B cell (primary cell): ENCODE results near the gene STK4. TPM values are rescaled to one million over a fixed set of nuclear protein-coding genes. Genes with fewer than 3 reads are reported as not detected.

Experiments
- ATAC-seq: fragments of 200-7000 bp; cut with Tn5 transposase; one replicate; pipeline ENCODE4 v1.10.0; 2021; ENCODE audit warnings: low read depth, mild to moderate bottlenecking, moderate number of reproducible peaks, moderate library complexity
- CTCF ChIA-PET: fragments of 350-600 bp; sonication (Branson Sonifier 250); formaldehyde crosslinking; loops from one replicate; lab custom pipeline; 2021; ENCODE audit warnings: antibody characterized with exemption, inconsistent platforms; lab: Charles Lee
- POLR2A ChIA-PET: fragments of 350-600 bp; sonication (Branson Sonifier 250); formaldehyde crosslinking; loops from one replicate; lab custom pipeline; 2021; ENCODE audit warnings: antibody characterized with exemption; lab: Charles Lee
- DNase-seq: peaks from one replicate; pipeline ENCODE4 v3.0.0; 2013
- H2AFZ ChIP-seq: 2 replicates; pipeline ENCODE4 v1.6.1; 2012; ENCODE audit warnings: mild to moderate bottlenecking, low read depth, low read length; ENCODE audit not compliant: insufficient read depth, poor library complexity, severe bottlenecking
- H3K27ac ChIP-seq, 2 donors: 1 replicate in 1 of 2; 2 replicates in 1 of 2; pipeline ENCODE4 v1.5.1; 2012 to 2013; ENCODE audit warnings: low read length in 2 of 2, mild to moderate bottlenecking in 2 of 2, moderate library complexity in 1 of 2
- H3K27me3 ChIP-seq, 4 experiments: fragments of 200-600 bp in 1 of 4; sonication (generic) in 1 of 4; replicated peaks in 1 of 4; 1 replicate in 2 of 4; 2 replicates in 2 of 4; pipeline versions ENCODE4 v1.6.1 to v1.7.0; 2013 to 2016; ENCODE audit warnings: low read length in 3 of 4, mild to moderate bottlenecking in 2 of 4, mixed read lengths in 1 of 4, moderate library complexity in 1 of 4; ENCODE audit not compliant: insufficient read depth in 4 of 4, control insufficient read depth in 3 of 4; ENCODE audit errors: control extremely low read depth in 1 of 4
- H3K36me3 ChIP-seq, 2 experiments: replicated peaks in 1 of 2; 1 replicate in 1 of 2; 2 replicates in 1 of 2; pipeline versions ENCODE4 v1.6.1 to v1.7.1; 2013; ENCODE audit warnings: low read length in 1 of 2; ENCODE audit not compliant: insufficient read depth in 2 of 2, control insufficient read depth in 1 of 2; ENCODE audit errors: control extremely low read depth in 1 of 2, extremely low read depth in 1 of 2
- H3K4me1 ChIP-seq, 2 donors: fragments of 200-600 bp in 1 of 2; sonication (generic) in 1 of 2; 1 replicate in 1 of 2; 2 replicates in 1 of 2; pipeline versions ENCODE4 v1.5.1 to v1.6.1; 2013 to 2017; ENCODE audit warnings: low read length in 2 of 2; ENCODE audit not compliant: control insufficient read depth in 2 of 2, insufficient read depth in 2 of 2
- H3K4me2 ChIP-seq: replicated peaks from 2 replicates; pipeline ENCODE3; 2012; ENCODE audit warnings: mild to moderate bottlenecking, low read depth, low read length; ENCODE audit not compliant: poor library complexity, severe bottlenecking
- H3K4me3 ChIP-seq, 5 experiments: fragments of 200-600 bp in 1 of 5; sonication (generic) in 1 of 5; 1 replicate in 3 of 5; 2 replicates in 2 of 5; pipeline versions ENCODE4 v1.5.1 to v1.7.0; 2011 to 2016; ENCODE audit warnings: low read length in 4 of 5, mild to moderate bottlenecking in 4 of 5, low read depth in 2 of 5, control low read depth in 1 of 5, moderate library complexity in 1 of 5; ENCODE audit not compliant: insufficient read depth in 1 of 5; ENCODE audit errors: control extremely low read depth in 1 of 5, extremely low read depth in 1 of 5
- H3K79me2 ChIP-seq: fragments of 200-600 bp; sonication (generic); one replicate; pipeline ENCODE4 v1.6.0; 2016; ENCODE audit warnings: low read length; ENCODE audit not compliant: control insufficient read depth, insufficient read depth
- H3K9ac ChIP-seq: fragments of 200-600 bp; sonication (generic); 2 replicates; pipeline ENCODE4 v1.6.1; 2017; ENCODE audit warnings: mild to moderate bottlenecking, low read length, moderate library complexity
- H3K9me3 ChIP-seq, 3 donors: one replicate each; pipeline versions ENCODE4 v1.6.1 to v1.7.1; 2013; ENCODE audit warnings: low read length in 2 of 3; ENCODE audit not compliant: control insufficient read depth in 2 of 3, insufficient read depth in 1 of 3; ENCODE audit errors: control extremely low read depth in 1 of 3
- H4K20me1 ChIP-seq: 2 replicates; pipeline ENCODE4 v1.6.0; 2012; ENCODE audit warnings: mild to moderate bottlenecking, low read length; ENCODE audit not compliant: insufficient read depth, control insufficient read depth, poor library complexity, severe bottlenecking
- H3K27ac Mint-ChIP-seq: one replicate; pipeline ENCODE4 v1.8.0; 2021; ENCODE audit warnings: mixed read lengths
- H3K27me3 Mint-ChIP-seq: one replicate; pipeline ENCODE4 v1.8.0; 2021; ENCODE audit warnings: mixed read lengths
- H3K4me1 Mint-ChIP-seq: one replicate; pipeline ENCODE4 v1.8.0; 2021; ENCODE audit warnings: mixed read lengths
- H3K4me3 Mint-ChIP-seq: one replicate; pipeline ENCODE4 v1.8.0; 2021; ENCODE audit warnings: mixed read lengths
- H3K9me3 Mint-ChIP-seq: one replicate; pipeline ENCODE4 v1.8.0; 2022; ENCODE audit warnings: mixed read lengths; ENCODE audit not compliant: insufficient read depth
- EZH2 ChIP-seq: IDR thresholded peaks from 2 replicates; pipeline ENCODE4 v1.6.1; 2012; ENCODE audit warnings: borderline replicate concordance, low read depth, mild to moderate bottlenecking, moderate library complexity, low read length; ENCODE audit not compliant: insufficient read depth, poor library complexity, severe bottlenecking
- WGBS: methylation state at CpG from one replicate; pipeline ENCODE4 v1.1.5; 2013; ENCODE audit warnings: missing lambda C conversion rate; ENCODE audit not compliant: insufficient coverage; 5-methylcytosine and 5-hydroxymethylcytosine counted together
- intact Hi-C: fragments of 100-400 bp; cut with micrococcal nuclease; formaldehyde crosslinking; loops from one replicate; pipeline ENCODE4 v1.10.0; 2022
- polyA plus RNA-seq: library from polyadenylated mRNA; depleted of rRNA; stranded (reverse); fragments of >200 nt; gene quantifications from 2 replicates; pipeline ENCODE4 v1.2.3, GENCODE V29; 2012
- small RNA-seq: library from RNA; depleted of rRNA; stranded (forward); fragments of <200 nt; gene quantifications from one replicate; pipeline ENCODE3, GENCODE V24; 2012; ENCODE audit warnings: low replicate concordance, low read depth; ENCODE audit not compliant: insufficient read length
- total RNA-seq, 2 donors: library from RNA; stranded (reverse); fragments of 120-200 nt in 1 of 2; gene quantifications; 1 replicate in 1 of 2; 2 replicates in 1 of 2; pipeline versions ENCODE4 v1.2.3 to v1.2.4, GENCODE V29; 2013 to 2022
- TF ChIP-seq, protein P1 (sequence below): fragments of 200-600 bp; IDR thresholded peaks from one replicate; pipeline ENCODE4 v1.8.0; 2022; ENCODE audit warnings: antibody characterized with exemption, mild to moderate bottlenecking

Gene STK4
- total and polyA plus RNA-seq, 2 donors (not counting 1 experiment from before 2014, with no cell fraction given) = 38.9 to 324 TPM

DNA sequence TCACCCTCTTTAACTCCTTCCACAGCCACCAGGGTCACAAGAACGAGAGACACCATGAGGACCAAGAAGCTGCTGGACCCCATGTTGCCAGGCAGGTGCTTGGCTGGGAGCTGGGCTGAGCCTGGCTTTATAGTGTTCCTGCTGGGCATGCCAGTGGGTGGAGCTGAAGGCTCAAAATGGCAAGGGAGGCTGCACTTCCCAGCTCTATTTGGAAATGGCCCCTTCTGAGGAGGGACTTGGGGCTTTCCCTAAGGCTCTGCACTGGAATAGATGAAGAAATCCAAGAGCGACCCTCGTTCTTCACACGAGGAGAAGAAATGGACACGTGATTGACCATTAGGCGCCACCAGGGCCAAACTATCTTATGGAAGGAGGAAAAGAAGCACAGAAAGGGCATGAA is 158.1 kb downstream of the STK4 start, which contains the start of gene WFDC12:
WFDC12 (minus strand) TSS at position 101 of the 400 bp plus-strand sequence; CDS start at position 83, 18 bp downstream.
- Histone ChIP-seq H3K9ac (no peak within 1 kb of the TSS), H4K20me1 (no peaks in the 10 kb centered on the region), H2AFZ (no peak within 1 kb of the TSS), H3K4me2 (no peak within 1 kb of the TSS), H3K27me3 (peaks cover 0 to 6% (median 4%) of the 10 kb centered on the region in 4 experiments), H3K4me3 (no peak within 1 kb of the TSS), H3K27ac (no peak within 1 kb of the TSS), H3K79me2 (no peaks in the 10 kb centered on the region), H3K36me3 (no peaks in the 10 kb centered on the region), H3K4me1 (no peaks in the 10 kb centered on the region), H3K9me3 (peaks cover 0 to 5% (median 0%) of the 10 kb centered on the region in 3 donors)
- no peaks in the 10 kb centered on the region for H3K4me1 Mint-ChIP-seq
- POLR2A ChIA-PET = no interaction called here
- no peak within 1 kb of the TSS for H3K4me3 Mint-ChIP-seq
- no peaks in the 10 kb centered on the region for H3K9me3 Mint-ChIP-seq
- no peak for ATAC-seq
- no peak within 1 kb of the TSS for H3K27ac Mint-ChIP-seq
- DNase-seq = no peak
- H3K27me3 Mint-ChIP-seq = peaks cover 44% of the 10 kb centered on the region
- WGBS = 100% methylated on average over 1 of the region's 6 CpGs
- TF ChIP-seq, protein P1, sequence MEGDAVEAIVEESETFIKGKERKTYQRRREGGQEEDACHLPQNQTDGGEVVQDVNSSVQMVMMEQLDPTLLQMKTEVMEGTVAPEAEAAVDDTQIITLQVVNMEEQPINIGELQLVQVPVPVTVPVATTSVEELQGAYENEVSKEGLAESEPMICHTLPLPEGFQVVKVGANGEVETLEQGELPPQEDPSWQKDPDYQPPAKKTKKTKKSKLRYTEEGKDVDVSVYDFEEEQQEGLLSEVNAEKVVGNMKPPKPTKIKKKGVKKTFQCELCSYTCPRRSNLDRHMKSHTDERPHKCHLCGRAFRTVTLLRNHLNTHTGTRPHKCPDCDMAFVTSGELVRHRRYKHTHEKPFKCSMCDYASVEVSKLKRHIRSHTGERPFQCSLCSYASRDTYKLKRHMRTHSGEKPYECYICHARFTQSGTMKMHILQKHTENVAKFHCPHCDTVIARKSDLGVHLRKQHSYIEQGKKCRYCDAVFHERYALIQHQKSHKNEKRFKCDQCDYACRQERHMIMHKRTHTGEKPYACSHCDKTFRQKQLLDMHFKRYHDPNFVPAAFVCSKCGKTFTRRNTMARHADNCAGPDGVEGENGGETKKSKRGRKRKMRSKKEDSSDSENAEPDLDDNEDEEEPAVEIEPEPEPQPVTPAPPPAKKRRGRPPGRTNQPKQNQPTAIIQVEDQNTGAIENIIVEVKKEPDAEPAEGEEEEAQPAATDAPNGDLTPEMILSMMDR = no peak
- TF ChIP-seq EZH2 = no peak
- CTCF ChIA-PET = interaction anchor here (0.7 kb wide), 1 partner anchor 80 kb away, joined by 3 read pairs; no protein-coding TSS in a partner anchor
- intact Hi-C loops = no loop called here

DNA sequence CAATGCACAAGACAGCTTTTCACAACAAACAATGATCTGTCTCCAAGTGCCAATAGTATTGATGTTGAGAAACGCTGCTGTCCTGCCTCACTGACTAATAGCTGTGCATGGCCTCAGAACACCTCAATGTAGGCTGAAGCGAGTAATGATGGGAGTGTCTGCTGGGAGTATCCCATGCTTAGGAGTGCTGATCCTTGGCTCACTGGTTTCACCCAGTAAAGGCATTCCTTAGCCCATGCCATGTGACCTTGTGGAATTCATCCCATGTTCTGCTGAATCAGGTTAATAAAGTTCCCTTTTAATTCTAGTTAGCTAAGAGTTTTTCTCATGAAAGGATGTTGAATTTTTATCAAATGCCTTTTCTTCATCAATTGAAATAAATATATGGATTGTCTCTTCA is 161.8 kb downstream of the STK4 start:
- TF ChIP-seq, protein P1 = no peak
- no peak for TF ChIP-seq EZH2
- H3K27me3 ChIP-seq = peaks cover 0 to 6% (median 4%) of the 10 kb centered on the region in 4 experiments
- no peak overlapping the region for H3K4me3 Mint-ChIP-seq
- ChIA-PET CTCF (no interaction called here), POLR2A (no interaction called here)
- ATAC-seq = no peak
- H3K36me3 ChIP-seq = no peaks in the 10 kb centered on the region
- H3K27ac Mint-ChIP-seq = no peak overlapping the region
- H3K4me2 ChIP-seq = no peak overlapping the region
- no peak overlapping the region for H3K27ac ChIP-seq
- 80% methylated on average over 1 of the region's 2 CpGs for WGBS
- H4K20me1 ChIP-seq = no peaks in the 10 kb centered on the region
- intact Hi-C loops = no loop called here
- no peak overlapping the region for H3K9ac ChIP-seq
- no peak overlapping the region for H3K4me3 ChIP-seq
- no peaks in the 10 kb centered on the region for H3K9me3 Mint-ChIP-seq
- no peaks in the 10 kb centered on the region for H3K4me1 Mint-ChIP-seq
- H3K27me3 Mint-ChIP-seq = peaks cover 40% of the 10 kb centered on the region
- no peaks in the 10 kb centered on the region for H3K4me1 ChIP-seq
- H3K9me3 ChIP-seq = peaks cover 0 to 5% (median 0%) of the 10 kb centered on the region in 3 donors
- no peak for DNase-seq
- H2AFZ ChIP-seq = no peak overlapping the region
- H3K79me2 ChIP-seq = no peaks in the 10 kb centered on the region

Small RNAs within 50 kb of the gene (small RNA-seq; reads per million reads assigned to genes)
- not detected for gene RF00019

Other genes with a start within 250 kb of the STK4 start
- 0.17 TPM in 1 of 2 replicates, not detected in the other for gene KCNK15, start 220.6 kb upstream of the STK4 start, total RNA-seq
- not detected in 2 replicates for gene KCNK15, start 220.6 kb upstream of the STK4 start, polyA plus RNA-seq
- gene RIMS4, start 156.0 kb upstream of the STK4 start, total RNA-seq = not detected in 2 replicates
- not detected in 2 replicates for gene RIMS4, start 156.0 kb upstream of the STK4 start, polyA plus RNA-seq
- 200 and 205 TPM in 2 replicates for gene YWHAB, start 80.8 kb upstream of the STK4 start, total RNA-seq
- gene YWHAB, start 80.8 kb upstream of the STK4 start, polyA plus RNA-seq = 80.3 and 99.9 TPM in 2 replicates
- 100 and 105 TPM in 2 replicates for gene PABPC1L, start 56.5 kb upstream of the STK4 start, total RNA-seq
- gene PABPC1L, start 56.5 kb upstream of the STK4 start, polyA plus RNA-seq = 295 and 323 TPM in 2 replicates
- gene TOMM34, start 6.1 kb upstream of the STK4 start, total RNA-seq = 21.8 and 21.9 TPM in 2 replicates
- 17.5 and 19.1 TPM in 2 replicates for gene TOMM34, start 6.1 kb upstream of the STK4 start, polyA plus RNA-seq
- not detected in 2 replicates for gene KCNS1, start 134.6 kb downstream of the STK4 start, total RNA-seq
- 0.04 TPM in 1 of 2 replicates, not detected in the other for gene KCNS1, start 134.6 kb downstream of the STK4 start, polyA plus RNA-seq
- not detected in 2 replicates for gene WFDC5, start 148.7 kb downstream of the STK4 start, total RNA-seq
- gene WFDC5, start 148.7 kb downstream of the STK4 start, polyA plus RNA-seq = not detected in 2 replicates
- gene WFDC12, start 158.0 kb downstream of the STK4 start, total RNA-seq = not detected in 2 replicates
- not detected in 2 replicates for gene WFDC12, start 158.0 kb downstream of the STK4 start, polyA plus RNA-seq
- gene PI3, start 208.4 kb downstream of the STK4 start, total RNA-seq = not detected in 2 replicates
- 0.24 TPM in 1 of 2 replicates, not detected in the other for gene PI3, start 208.4 kb downstream of the STK4 start, polyA plus RNA-seq
- gene SEMG1, start 240.5 kb downstream of the STK4 start, total RNA-seq = not detected in 2 replicates
- not detected in 2 replicates for gene SEMG1, start 240.5 kb downstream of the STK4 start, polyA plus RNA-seq